A549 (cell line): ENCODE results near the gene MSH6. TPM values are rescaled to one million over a fixed set of nuclear protein-coding genes. Genes with fewer than 3 reads are reported as not detected.

Experiments
- ATAC-seq, 2 experiments: fragments of 200-7000 bp in 1 of 2; fragments of >200 bp in 1 of 2; cut with Nextera tagmentation in 1 of 2; cut with Tn5 transposase in 1 of 2; 3 replicates each; pipeline versions ENCODE4 v1.8.0 to v1.9.1; 2018 to 2020; ENCODE audit warnings: mild to moderate bottlenecking in 1 of 2, moderate library complexity in 1 of 2
- CTCF ChIA-PET: fragments of 300-600 bp; sonication (Branson Sonifier 250); formaldehyde crosslinking; extraction: SDS; loops from one replicate; lab custom pipeline; 2021; ENCODE audit warnings: antibody characterized with exemption, inconsistent platforms; lab: Yijun Ruan, JAX
- POLR2A ChIA-PET: fragments of 350-600 bp; formaldehyde crosslinking; extraction: SDS; loops from one replicate; lab custom pipeline; 2021; ENCODE audit warnings: antibody characterized with exemption, inconsistent platforms; lab: Yijun Ruan, JAX
- DNase-seq, 2 experiments: peaks; one replicate each; pipeline versions ENCODE4 v3.0.0 to v3.0.0-alpha.2; 2011 to 2016; ENCODE audit warnings: low read depth in 1 of 2, low spot score in 1 of 2
- FAIRE-seq: peaks from 2 replicates; lab custom pipeline; 2011; peaks lifted over from hg19 to GRCh38; lab: Jason Lieb, UNC
- H3K27ac ChIP-seq, 2 experiments: fragments of >200 bp; sonication (Bioruptor Twin); formaldehyde crosslinking; 3 replicates each; pipeline ENCODE4 v1.5.1; 2016 to 2017
- H3K4me1 ChIP-seq: fragments of >200 bp; sonication (Bioruptor Twin); formaldehyde crosslinking; 3 replicates; pipeline ENCODE4 v1.6.1; 2016
- H3K4me2 ChIP-seq: fragments of >200 bp; sonication (Bioruptor Twin); formaldehyde crosslinking; 3 replicates; pipeline ENCODE4 v1.6.1; 2016
- H3K4me3 ChIP-seq: fragments of >200 bp; sonication (Bioruptor Twin); formaldehyde crosslinking; 3 replicates; pipeline ENCODE4 v1.5.1; 2016
- H3K9me3 ChIP-seq: fragments of >200 bp; sonication (Bioruptor Twin); formaldehyde crosslinking; 3 replicates; pipeline ENCODE4 v1.6.1; 2016
- CHD2 ChIP-seq: fragments of 150-350 bp; IDR thresholded peaks from 2 replicates; pipeline ENCODE4 v1.6.1; 2014; ENCODE audit warnings: low read length; ENCODE audit not compliant: partially characterized antibody
- ESRRA ChIP-seq: fragments of 150-350 bp; IDR thresholded peaks from 2 replicates; pipeline ENCODE4 v1.6.1; 2014; ENCODE audit warnings: mild to moderate bottlenecking, low read length, borderline replicate concordance
- FOXS1 ChIP-seq: fragments of 250-450 bp; sonication (Bioruptor Pico); IDR thresholded peaks from 2 replicates; pipeline ENCODE4 v1.5.0; 2020; ENCODE audit warnings: mild to moderate bottlenecking, moderate library complexity
- HDAC2 ChIP-seq: fragments of 200-600 bp; sonication (generic); IDR thresholded peaks from 2 replicates; pipeline ENCODE4 v1.6.1; 2016
- JUNB ChIP-seq: fragments of >200 bp; sonication (Bioruptor Twin); formaldehyde crosslinking; IDR thresholded peaks from 2 replicates; pipeline ENCODE4 v1.6.1; 2016
- MYC ChIP-seq: IDR thresholded peaks from 2 replicates; pipeline ENCODE4 v1.6.1; 2012; ENCODE audit warnings: mild to moderate bottlenecking, inconsistent platforms, low read length, improper control_type of control experiment, borderline replicate concordance
- PHF8 ChIP-seq: fragments of 200-600 bp; sonication (generic); IDR thresholded peaks from 2 replicates; pipeline ENCODE4 v1.6.1; 2016; ENCODE audit warnings: low read depth, mild to moderate bottlenecking, antibody characterized with exemption, moderate library complexity, borderline replicate concordance
- POLR2A ChIP-seq: IDR thresholded peaks from 2 replicates; pipeline ENCODE4 v1.6.1; 2012; ENCODE audit warnings: mild to moderate bottlenecking, low read length
- RCOR1 ChIP-seq: fragments of 150-350 bp; IDR thresholded peaks from 2 replicates; pipeline ENCODE4 v1.6.1; 2014; ENCODE audit warnings: antibody characterized with exemption, low read length, low read depth
- TP53 ChIP-seq: fragments of 250-450 bp; sonication (Bioruptor Pico); IDR thresholded peaks from 2 replicates; pipeline ENCODE4 v1.5.0; 2021; ENCODE audit warnings: mild to moderate bottlenecking, moderate library complexity
- ZFP36 ChIP-seq: fragments of 450-650 bp; IDR thresholded peaks from 2 replicates; pipeline ENCODE4 v1.6.1; 2014; ENCODE audit warnings: borderline replicate concordance; ENCODE audit not compliant: partially characterized antibody
- ZNF302 ChIP-seq: fragments of 250-450 bp; sonication (Bioruptor Pico); IDR thresholded peaks from 2 replicates; pipeline ENCODE4 v1.9.0; 2021; ENCODE audit warnings: inconsistent platforms, mild to moderate bottlenecking, moderate library complexity
- WGBS: methylation state at CpG from one replicate; pipeline ENCODE4 v1.1.6; 2017; ENCODE audit errors: missing lambda C conversion rate; 5-methylcytosine and 5-hydroxymethylcytosine counted together
- polyA plus RNA-seq, 4 experiments: library from polyadenylated mRNA; depleted of rRNA in 3 of 4; stranded (reverse); fragments of >200 nt; fragmentation: RNase III in 1 of 4; extraction: RNeasy Plus Mini Kit Qiagen cat#74134 plus additional on column Dnase treatment in 1 of 4; gene quantifications; 2 replicates in 3 of 4; 3 replicates in 1 of 4; pipeline ENCODE4 v1.2.3, GENCODE V29; 2011 to 2017
- TF ChIP-seq, protein P1 (sequence below): fragments of 200-600 bp; sonication (generic); IDR thresholded peaks from 2 replicates; pipeline ENCODE4 v1.6.1; 2016; ENCODE audit warnings: antibody characterized with exemption, mild to moderate bottlenecking, moderate library complexity
- TF ChIP-seq, protein P2 (sequence below): fragments of >200 bp; sonication (Bioruptor Twin); formaldehyde crosslinking; IDR thresholded peaks from 2 replicates; pipeline ENCODE4 v1.6.1; 2016
- TF ChIP-seq, protein P3 (sequence below): IDR thresholded peaks from 2 replicates; pipeline ENCODE4 v1.6.1; 2012; ENCODE audit warnings: low read depth, borderline replicate concordance
- TF ChIP-seq, protein P4 (sequence below): fragments of 250-450 bp; sonication (Bioruptor Pico); IDR thresholded peaks from 2 replicates; pipeline ENCODE4 v1.5.0; 2020; ENCODE audit warnings: low read depth, mild to moderate bottlenecking, moderate library complexity
- TF ChIP-seq, protein P5 (sequence below): IDR thresholded peaks from 2 replicates; pipeline ENCODE4 v1.6.1; 2012

The MSH6 gene
- polyA plus RNA-seq, 2 of the 4 experiments (the other 2 are of a cell fraction) = 82.7 to 108 TPM

DNA sequence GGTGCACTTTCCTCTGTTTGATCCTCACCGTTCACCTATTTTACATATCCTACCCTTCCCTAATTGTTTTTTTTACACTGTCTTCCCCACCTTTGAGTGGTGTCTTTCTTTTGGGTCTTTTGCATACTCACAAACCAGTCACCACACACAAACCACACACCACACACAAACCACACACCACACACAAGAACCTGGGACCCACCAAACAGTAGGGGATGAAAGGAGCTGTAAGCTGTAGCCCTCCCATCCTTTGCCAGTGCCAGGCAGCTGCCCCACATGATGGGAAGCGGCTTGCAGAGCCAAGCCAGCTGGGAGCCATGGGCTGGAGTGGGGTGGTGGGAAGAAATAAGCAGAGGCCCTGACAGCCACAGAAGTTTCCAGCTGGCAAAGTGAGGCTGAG lies 38.9 kb upstream of the MSH6 start:
- no peak overlapping the region for H3K27ac ChIP-seq
- DNase-seq = no peak
- H3K4me3 ChIP-seq = no peak overlapping the region
- CTCF ChIA-PET = interaction anchor here (1.1 to 3.8 kb wide), 2 partner anchors 9 to 24 kb away, joined by 3 to 13 read pairs; no protein-coding TSS in a partner anchor
- H3K4me1 ChIP-seq = no peaks in the 10 kb centered on the region
- no peak overlapping the region for H3K4me2 ChIP-seq
- POLR2A ChIA-PET = no interaction called here
- TF ChIP-seq, protein P1, sequence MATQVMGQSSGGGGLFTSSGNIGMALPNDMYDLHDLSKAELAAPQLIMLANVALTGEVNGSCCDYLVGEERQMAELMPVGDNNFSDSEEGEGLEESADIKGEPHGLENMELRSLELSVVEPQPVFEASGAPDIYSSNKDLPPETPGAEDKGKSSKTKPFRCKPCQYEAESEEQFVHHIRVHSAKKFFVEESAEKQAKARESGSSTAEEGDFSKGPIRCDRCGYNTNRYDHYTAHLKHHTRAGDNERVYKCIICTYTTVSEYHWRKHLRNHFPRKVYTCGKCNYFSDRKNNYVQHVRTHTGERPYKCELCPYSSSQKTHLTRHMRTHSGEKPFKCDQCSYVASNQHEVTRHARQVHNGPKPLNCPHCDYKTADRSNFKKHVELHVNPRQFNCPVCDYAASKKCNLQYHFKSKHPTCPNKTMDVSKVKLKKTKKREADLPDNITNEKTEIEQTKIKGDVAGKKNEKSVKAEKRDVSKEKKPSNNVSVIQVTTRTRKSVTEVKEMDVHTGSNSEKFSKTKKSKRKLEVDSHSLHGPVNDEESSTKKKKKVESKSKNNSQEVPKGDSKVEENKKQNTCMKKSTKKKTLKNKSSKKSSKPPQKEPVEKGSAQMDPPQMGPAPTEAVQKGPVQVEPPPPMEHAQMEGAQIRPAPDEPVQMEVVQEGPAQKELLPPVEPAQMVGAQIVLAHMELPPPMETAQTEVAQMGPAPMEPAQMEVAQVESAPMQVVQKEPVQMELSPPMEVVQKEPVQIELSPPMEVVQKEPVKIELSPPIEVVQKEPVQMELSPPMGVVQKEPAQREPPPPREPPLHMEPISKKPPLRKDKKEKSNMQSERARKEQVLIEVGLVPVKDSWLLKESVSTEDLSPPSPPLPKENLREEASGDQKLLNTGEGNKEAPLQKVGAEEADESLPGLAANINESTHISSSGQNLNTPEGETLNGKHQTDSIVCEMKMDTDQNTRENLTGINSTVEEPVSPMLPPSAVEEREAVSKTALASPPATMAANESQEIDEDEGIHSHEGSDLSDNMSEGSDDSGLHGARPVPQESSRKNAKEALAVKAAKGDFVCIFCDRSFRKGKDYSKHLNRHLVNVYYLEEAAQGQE = no peak
- no peak for ATAC-seq
- WGBS = 69% methylated on average over 2 of the region's 2 CpGs
- FAIRE-seq = no peak
- H3K9me3 ChIP-seq = no peaks in the 10 kb centered on the region

DNA sequence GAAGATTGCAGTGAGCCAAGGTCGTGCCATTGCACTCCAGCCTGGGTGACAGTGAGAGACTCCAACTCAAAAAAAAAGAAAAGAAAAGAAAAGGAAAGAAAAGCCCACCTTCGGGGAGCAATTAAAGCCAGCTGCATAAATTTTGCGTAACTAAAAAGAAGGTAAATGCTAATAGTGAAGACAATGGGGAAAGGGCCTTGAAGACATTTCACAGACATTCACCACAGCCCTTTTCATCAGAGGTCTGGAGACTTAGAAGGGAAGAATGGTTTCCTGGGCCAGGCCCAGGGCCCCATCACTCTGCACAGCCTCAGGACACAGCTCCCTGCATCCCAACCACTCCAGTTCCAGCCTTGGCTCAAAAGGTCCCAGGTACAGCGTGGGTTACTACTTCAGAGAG lies 35.1 kb upstream of the MSH6 start:
- WGBS = 41% methylated on average over 4 of the region's 4 CpGs
- no peak for ATAC-seq
- no peak for FAIRE-seq

DNA sequence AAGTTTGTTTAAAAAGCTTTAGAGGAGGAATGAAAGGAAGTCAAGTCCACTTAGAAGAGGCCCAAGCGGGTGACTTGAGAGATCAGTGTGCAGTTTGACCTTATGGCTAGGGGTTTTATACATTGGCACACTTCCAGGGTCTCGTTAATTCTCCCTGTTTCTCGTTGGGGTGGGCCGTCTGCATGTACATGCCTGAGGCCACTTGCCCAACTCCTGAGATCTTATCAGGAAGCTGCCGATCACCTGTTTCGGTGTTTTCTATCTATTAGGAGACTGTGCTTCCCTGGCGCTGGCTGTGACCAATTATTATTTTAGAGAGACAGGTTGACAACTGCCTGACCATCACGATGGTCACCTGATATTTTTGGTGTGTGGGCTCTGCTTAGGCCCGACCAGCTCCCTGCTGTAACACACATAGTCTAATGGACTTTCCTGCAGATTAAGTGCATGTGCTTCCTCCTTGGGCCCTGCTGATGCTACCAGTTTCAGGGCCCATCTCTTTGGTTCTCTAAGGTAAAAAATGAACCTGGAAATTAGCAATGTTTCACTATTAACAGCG lies 31.0 kb upstream of the MSH6 start:
- WGBS = 72% methylated on average over 10 of the region's 10 CpGs
- FAIRE-seq (no peak), DNase-seq (no peak), ATAC-seq (peak in 1 of 2 experiments; percentile 22; a peak in 2 of 6 replicates)
- Histone ChIP-seq H3K4me2 (no peak overlapping the region), H3K4me3 (no peak overlapping the region), H3K4me1 (no peaks in the 10 kb centered on the region), H3K9me3 (no peaks in the 10 kb centered on the region), H3K27ac (no peak overlapping the region)
- POLR2A ChIA-PET = no interaction called here
- CTCF ChIA-PET = interaction anchor here (0.7 to 2.0 kb wide), 4 partner anchors 10 to 315 kb away, joined by 3 to 11 read pairs (median 4); no protein-coding TSS in a partner anchor
- TF ChIP-seq HDAC2 (no peak), CHD2 (no peak), FOXS1 (CRISPR knock-in tag) (no peak), PHF8 (no peak), POLR2A (no peak), RCOR1 (no peak), MYC (no peak), ZNF302 (no peak)
- TF ChIP-seq, protein P2, sequence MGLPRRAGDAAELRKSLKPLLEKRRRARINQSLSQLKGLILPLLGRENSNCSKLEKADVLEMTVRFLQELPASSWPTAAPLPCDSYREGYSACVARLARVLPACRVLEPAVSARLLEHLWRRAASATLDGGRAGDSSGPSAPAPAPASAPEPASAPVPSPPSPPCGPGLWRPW = no peak
- TF ChIP-seq, protein P3, sequence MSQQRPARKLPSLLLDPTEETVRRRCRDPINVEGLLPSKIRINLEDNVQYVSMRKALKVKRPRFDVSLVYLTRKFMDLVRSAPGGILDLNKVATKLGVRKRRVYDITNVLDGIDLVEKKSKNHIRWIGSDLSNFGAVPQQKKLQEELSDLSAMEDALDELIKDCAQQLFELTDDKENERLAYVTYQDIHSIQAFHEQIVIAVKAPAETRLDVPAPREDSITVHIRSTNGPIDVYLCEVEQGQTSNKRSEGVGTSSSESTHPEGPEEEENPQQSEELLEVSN = no peak
- TF ChIP-seq, protein P4, sequence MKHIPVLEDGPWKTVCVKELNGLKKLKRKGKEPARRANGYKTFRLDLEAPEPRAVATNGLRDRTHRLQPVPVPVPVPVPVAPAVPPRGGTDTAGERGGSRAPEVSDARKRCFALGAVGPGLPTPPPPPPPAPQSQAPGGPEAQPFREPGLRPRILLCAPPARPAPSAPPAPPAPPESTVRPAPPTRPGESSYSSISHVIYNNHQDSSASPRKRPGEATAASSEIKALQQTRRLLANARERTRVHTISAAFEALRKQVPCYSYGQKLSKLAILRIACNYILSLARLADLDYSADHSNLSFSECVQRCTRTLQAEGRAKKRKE (CRISPR knock-in tag) = no peak

More for the DNA sequence above, 35.1 kb upstream of the MSH6 start:
- H3K27ac ChIP-seq = no peak overlapping the region
- H3K4me2 ChIP-seq = no peak overlapping the region
- ChIA-PET POLR2A (no interaction called here), CTCF (interaction anchor here (0.8 to 1.9 kb wide), 4 partner anchors 13 to 311 kb away, joined by 3 to 8 read pairs (median 4); no protein-coding TSS in a partner anchor)
- DNase-seq = no peak
- H3K4me1 ChIP-seq = no peaks in the 10 kb centered on the region
- H3K4me3 ChIP-seq = no peak overlapping the region
- TF ChIP-seq CHD2 (no peak), ESRRA (no peak), TP53 (CRISPR knock-in tag) (no peak), ZNF302 (no peak), JUNB (no peak), ZFP36 (no peak)
- TF ChIP-seq, protein P1 = no peak
- TF ChIP-seq, protein P5, sequence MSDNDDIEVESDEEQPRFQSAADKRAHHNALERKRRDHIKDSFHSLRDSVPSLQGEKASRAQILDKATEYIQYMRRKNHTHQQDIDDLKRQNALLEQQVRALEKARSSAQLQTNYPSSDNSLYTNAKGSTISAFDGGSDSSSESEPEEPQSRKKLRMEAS = no peak
- TF ChIP-seq, protein P4 (CRISPR knock-in tag) = no peak
- H3K9me3 ChIP-seq = no peaks in the 10 kb centered on the region
